SH-SY5Y (cell line): Measurements from ENCODE around the gene CLOCK.

Experiments
- GATA2 ChIP-seq: IDR thresholded peaks from 2 replicates; pipeline ENCODE4 v1.6.1; 2011; ENCODE audit warnings: mild to moderate bottlenecking, low read depth, low read length
- GATA3 ChIP-seq: IDR thresholded peaks from 2 replicates; pipeline ENCODE4 v1.6.1; 2011; ENCODE audit warnings: low read depth, mild to moderate bottlenecking, low read length, moderate library complexity

GRCh38 chr4:55512922-55513571 is 33.7 kb downstream of the CLOCK start:
- no peak for TF ChIP-seq GATA2
- no peak for TF ChIP-seq GATA3
